DMS53 treated with DMSO at 0.1 percent for 48 hours (cell line): ENCODE results near the gene PTH2.
"Not testable (repeated sequence)": the region's sequence is repeated elsewhere in the genome, so short reads cannot be mapped to it uniquely, and the experiment has no call there.

Source experiments
- DNase-seq: peaks from one replicate; lab custom pipeline; 2025; ENCODE audit not compliant: unreplicated experiment; lab: John Stamatoyannopoulos, UW

PTH2 gene

DNA sequence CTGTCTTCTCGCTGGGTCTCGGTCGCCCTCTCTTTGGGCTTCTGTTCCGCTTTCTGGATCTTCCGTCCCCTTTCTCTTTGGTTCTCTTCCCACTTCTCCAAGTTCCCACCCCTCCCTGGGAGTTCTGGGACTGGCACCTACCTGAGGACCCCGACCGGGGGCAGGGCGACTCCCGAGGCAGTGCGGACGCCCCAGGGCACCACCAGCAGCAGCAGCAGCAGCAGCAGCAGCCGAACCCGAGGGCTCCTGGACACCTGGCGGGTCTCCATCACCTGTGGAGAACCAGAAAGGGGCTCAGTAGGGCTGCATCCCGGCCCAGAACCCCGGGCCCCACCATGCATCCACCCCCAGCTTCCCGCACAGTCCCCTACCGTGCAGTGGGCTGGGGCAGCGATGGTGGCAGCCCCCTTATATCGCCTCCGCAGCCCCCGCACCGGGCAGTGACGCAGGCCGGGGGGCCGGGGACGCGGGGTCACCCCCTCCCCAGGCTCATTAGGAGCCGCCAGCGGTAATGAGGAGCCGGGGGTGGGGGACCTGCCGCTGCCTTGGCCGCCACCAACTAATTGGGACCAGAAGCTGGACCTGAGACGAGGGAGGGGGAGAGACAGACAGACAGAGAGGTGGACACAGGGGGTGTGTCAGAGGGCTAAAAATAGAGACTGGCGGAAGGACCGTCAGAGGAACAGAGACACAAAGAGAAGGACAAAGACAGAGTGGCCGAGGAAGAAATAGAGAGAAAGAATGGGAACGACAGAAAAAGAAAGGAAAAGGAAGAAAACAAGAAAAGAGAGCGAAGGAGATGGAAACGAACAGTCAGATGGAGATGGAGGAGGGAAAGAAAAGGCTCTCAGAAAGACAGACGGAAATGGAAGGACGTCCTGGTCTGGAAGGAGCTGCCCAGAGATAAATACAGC lies at the start of gene PTH2:
TSS of gene PTH2 (minus strand) at position 371 of the 914 bp plus-strand sequence. CDS start at position 269, 102 bp downstream.
- no peak for DNase-seq

GRCh38 chr19:49472936-49473335 lies 49.7 kb upstream of the PTH2 start:
- DNase-seq, result no peak

DNA sequence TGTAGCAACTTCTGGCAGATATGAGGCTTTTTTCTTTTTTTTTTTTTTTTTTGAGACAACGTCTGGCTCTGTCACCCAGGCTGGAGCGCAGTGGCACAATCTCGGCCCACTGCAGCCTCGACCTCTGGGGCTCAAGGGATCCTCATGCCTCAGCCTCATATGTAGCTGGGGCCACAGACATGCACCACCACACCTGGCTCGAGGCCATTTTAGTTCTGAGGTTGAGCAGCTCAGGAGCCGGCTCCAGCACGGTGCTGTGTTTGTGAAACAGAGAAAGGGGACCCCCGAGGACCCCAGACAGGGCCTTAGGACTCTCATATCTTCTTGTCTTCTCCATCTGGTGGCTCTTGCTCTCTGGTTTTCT lies 47.4 kb upstream of the PTH2 start:
- no peak for DNase-seq

GRCh38 chr19:49469828-49470614 lies 46.8 kb upstream of the PTH2 start:
- DNase-seq, result no peak

DNA sequence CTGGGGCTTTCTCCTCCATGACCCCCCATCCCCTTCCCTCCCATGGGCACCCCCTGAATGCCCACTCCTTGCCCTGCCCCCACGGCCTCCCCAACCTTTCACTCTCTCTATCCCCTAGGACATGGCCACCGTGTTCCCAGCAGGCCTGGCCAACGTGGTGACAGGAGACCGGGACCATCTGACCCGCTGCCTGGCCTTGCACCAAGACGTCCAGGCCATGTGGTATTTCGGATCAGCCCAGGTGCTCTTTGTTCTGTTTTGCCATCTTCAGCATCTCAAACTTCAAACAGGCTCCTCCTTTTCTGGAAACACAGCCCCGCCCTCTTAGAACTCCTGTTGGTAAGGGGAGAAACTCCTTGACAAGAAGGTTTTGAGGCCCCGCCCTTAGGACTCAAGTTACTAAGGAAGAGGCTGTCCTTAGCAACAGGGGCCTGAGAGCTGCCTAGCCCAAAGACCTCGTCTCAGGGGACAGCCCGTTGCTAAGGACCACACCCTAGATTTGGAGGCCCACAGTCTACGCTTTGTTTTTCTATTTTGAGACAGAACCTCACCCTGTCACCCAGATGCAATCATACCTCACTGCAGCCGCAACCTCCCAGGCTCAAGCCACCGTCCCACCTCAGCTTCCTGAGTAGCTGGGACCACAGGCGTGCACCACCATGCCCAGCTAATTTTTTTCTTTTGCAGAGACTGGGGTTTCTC lies 45.7 kb upstream of the PTH2 start:
- no peak for DNase-seq

GRCh38 chr19:49468199-49468598 lies 45.0 kb upstream of the PTH2 start:
- DNase-seq, result no peak

DNA sequence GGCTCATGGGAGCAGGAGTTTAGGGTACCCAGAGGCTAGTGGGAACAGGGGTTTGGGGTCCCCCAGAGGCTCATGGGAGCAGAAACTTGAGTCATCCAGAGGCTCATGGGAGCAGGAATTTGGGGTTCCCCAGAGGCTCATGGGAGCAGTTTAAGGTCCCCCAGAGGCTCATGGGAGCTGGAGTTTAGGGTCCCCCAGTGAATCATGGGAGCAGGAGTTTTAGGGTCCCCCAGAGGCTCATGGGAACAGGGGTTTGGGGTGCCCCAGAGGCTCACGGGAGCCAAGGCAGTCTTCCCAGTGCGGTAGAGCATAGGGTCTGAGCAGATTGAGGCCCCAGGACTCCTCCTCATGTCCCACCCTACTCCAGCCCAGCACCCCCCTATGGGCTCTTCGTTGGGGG lies 42.1 kb upstream of the PTH2 start:
- no peak for DNase-seq

GRCh38 chr19:49463960-49464740 lies 40.9 kb upstream of the PTH2 start:
- DNase-seq, result no peak

DNA sequence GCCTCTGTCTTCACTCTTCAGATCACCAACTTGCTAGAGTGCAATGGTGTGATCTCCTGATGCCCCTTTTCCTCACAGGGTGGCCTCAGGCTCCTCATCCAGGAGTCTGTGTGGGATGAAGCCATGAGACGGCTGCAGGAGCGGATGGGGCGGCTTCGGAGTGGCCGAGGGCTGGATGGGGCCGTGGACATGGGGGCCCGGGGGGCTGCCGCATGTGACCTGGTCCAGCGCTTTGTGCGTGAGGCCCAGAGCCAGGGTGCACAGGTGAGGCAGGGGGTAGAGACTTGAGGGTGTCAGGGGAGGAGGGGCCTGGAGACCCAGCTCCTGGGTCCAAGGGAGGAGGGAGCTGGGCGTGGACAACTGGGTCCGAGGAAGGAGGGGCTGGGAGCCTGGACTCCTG lies 39.3 kb upstream of the PTH2 start:
- DNase-seq, result no peak

- no peak for DNase-seq
Measured at GRCh38 chr19:49461656-49462055, 38.4 kb upstream of the PTH2 start.

GRCh38 chr19:49461130-49461529 lies 37.9 kb upstream of the PTH2 start:
- DNase-seq, result not testable (repeated sequence)

DNA sequence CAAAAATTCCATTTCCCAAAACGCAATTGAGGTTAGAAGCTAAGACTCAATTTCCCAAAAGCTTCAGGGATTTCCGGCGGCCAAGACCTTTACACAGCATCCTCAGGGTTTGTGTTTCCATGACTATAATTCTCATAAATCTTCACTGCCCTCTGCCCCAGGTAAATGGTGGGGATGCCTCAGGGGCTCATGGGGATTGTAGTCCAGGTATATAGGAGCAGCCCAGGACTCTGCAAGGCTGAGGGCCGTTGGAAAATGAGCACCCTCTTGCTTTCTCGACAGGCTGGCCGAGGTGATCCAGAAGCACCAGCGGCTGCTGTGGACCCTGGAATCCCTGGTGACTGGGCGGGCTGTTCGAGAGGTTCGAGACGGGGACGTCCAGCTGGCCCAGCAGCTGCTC lies 36.1 kb upstream of the PTH2 start:
- DNase-seq, result no peak

GRCh38 chr19:49458567-49458903 lies 35.3 kb upstream of the PTH2 start:
- DNase-seq, result no peak

- no peak for DNase-seq
Measured at GRCh38 chr19:49456326-49456725, 33.1 kb upstream of the PTH2 start.

- DNase-seq, result no peak
Measured at GRCh38 chr19:49455773-49456172, 32.5 kb upstream of the PTH2 start.

GRCh38 chr19:49453757-49454240 lies 30.6 kb upstream of the PTH2 start:
- no peak for DNase-seq

- DNase-seq, result peak; percentile 90
Measured at GRCh38 chr19:49453013-49453756, 29.9 kb upstream of the PTH2 start, which contains the start of gene ALDH16A1. ALDH16A1 (plus strand) TSS chr19:49453225; CDS start chr19:49453332, 107 bp downstream.

- peak; percentile 96 for DNase-seq
Measured at GRCh38 chr19:49451430-49452181, 28.4 kb upstream of the PTH2 start, which contains the start of gene PIH1D1. PIH1D1 (minus strand) TSS chr19:49451814; CDS start chr19:49451574, 240 bp downstream.

GRCh38 chr19:49450405-49450804 lies 27.2 kb upstream of the PTH2 start:
- no peak for DNase-seq
